HG02588 (cell line): ENCODE measurements around the gene PI4K2B.
"Not testable (repeated sequence)": the region's sequence is repeated elsewhere in the genome, so short reads cannot be mapped to it uniquely, and the experiment has no call there.

ENCODE experiments used
- ATAC-seq: cut with Tn5 transposase; IDR thresholded peaks from one replicate; pipeline ENCODE4 v1.9.1; 2021; ENCODE audit warnings: mild to moderate bottlenecking, moderate library complexity; ENCODE audit not compliant: unreplicated experiment

The PI4K2B gene

GRCh38 chr4:25240754-25241210, 6.9 kb downstream of the PI4K2B start:
- ATAC-seq: not testable (repeated sequence)

GRCh38 chr4:25242195-25242594, 8.4 kb downstream of the PI4K2B start:
- ATAC-seq: not testable (repeated sequence)

GRCh38 chr4:25245181-25245580, 11.3 kb downstream of the PI4K2B start:
- ATAC-seq: no peak

GRCh38 chr4:25246680-25247611, 13.1 kb downstream of the PI4K2B start:
- no peak for ATAC-seq

- not testable (repeated sequence) for ATAC-seq
Measured at GRCh38 chr4:25248875-25249274, 15.0 kb downstream of the PI4K2B start.

GRCh38 chr4:25249494-25249893, 15.7 kb downstream of the PI4K2B start:
- not testable (repeated sequence) for ATAC-seq

GRCh38 chr4:25252230-25253070, 18.6 kb downstream of the PI4K2B start:
- no peak for ATAC-seq

- no peak for ATAC-seq
Measured at GRCh38 chr4:25253071-25253445, 19.2 kb downstream of the PI4K2B start.

- not testable (repeated sequence) for ATAC-seq
Measured at GRCh38 chr4:25253786-25254185, 20.0 kb downstream of the PI4K2B start.

- no peak for ATAC-seq
Measured at GRCh38 chr4:25258980-25259578, 25.2 kb downstream of the PI4K2B start.

GRCh38 chr4:25271866-25272265, 38.0 kb downstream of the PI4K2B start:
- no peak for ATAC-seq

- no peak for ATAC-seq
Measured at GRCh38 chr4:25280210-25280609, 46.4 kb downstream of the PI4K2B start.

- no peak for ATAC-seq
Measured at GRCh38 chr4:25283948-25284347, 50.1 kb downstream of the PI4K2B start.

GRCh38 chr4:25284466-25284865, 50.6 kb downstream of the PI4K2B start:
- no peak for ATAC-seq

GRCh38 chr4:25290490-25291067, 56.7 kb downstream of the PI4K2B start:
- ATAC-seq: no peak

GRCh38 chr4:25291158-25291733, 57.4 kb downstream of the PI4K2B start:
- no peak for ATAC-seq

GRCh38 chr4:25297528-25298242, 63.9 kb downstream of the PI4K2B start:
- ATAC-seq: no peak

- no peak for ATAC-seq
Measured at GRCh38 chr4:25299476-25300203, 65.8 kb downstream of the PI4K2B start.

- ATAC-seq: no peak
Measured at GRCh38 chr4:25301471-25301870, 67.6 kb downstream of the PI4K2B start.
